Trophoblast cell (in vitro differentiated cells and primary cell): ENCODE data around the gene ZNF414.
A peak's percentile ranks its signal among the peaks of the same experiment; 100 is the strongest.

ENCODE experiments used
- DNase-seq, 2 donors: peaks; one replicate each; pipeline ENCODE4 v3.0.0-alpha.2; 2016
- H2AFZ ChIP-seq: 2 replicates; pipeline ENCODE4 v1.6.1; 2013; ENCODE audit warnings: low read length, moderate library complexity, mild to moderate bottlenecking; ENCODE audit not compliant: insufficient read depth, poor library complexity
- H2AK5ac ChIP-seq: 2 replicates; pipeline ENCODE4 v1.6.1; 2013; ENCODE audit warnings: mild to moderate bottlenecking, low read length
- H2BK120ac ChIP-seq: 2 replicates; pipeline ENCODE4 v1.6.1; 2013; ENCODE audit warnings: low read length, mild to moderate bottlenecking, moderate library complexity; ENCODE audit not compliant: insufficient read depth, poor library complexity
- H2BK12ac ChIP-seq: 2 replicates; pipeline ENCODE4 v1.6.1; 2013; ENCODE audit warnings: mild to moderate bottlenecking, low read length, moderate library complexity
- H2BK5ac ChIP-seq: 2 replicates; pipeline ENCODE4 v1.6.1; 2013; ENCODE audit warnings: low read length, low read depth, moderate library complexity, mild to moderate bottlenecking; ENCODE audit not compliant: poor library complexity
- H3K14ac ChIP-seq: 2 replicates; pipeline ENCODE4 v1.6.1; 2013; ENCODE audit warnings: mild to moderate bottlenecking, low read length
- H3K18ac ChIP-seq: 2 replicates; pipeline ENCODE4 v1.6.1; 2013; ENCODE audit warnings: mild to moderate bottlenecking, low read length
- H3K23ac ChIP-seq: 2 replicates; pipeline ENCODE4 v1.6.1; 2013; ENCODE audit warnings: low read length
- H3K27ac ChIP-seq: 2 replicates; pipeline ENCODE4 v1.5.1; 2013; ENCODE audit warnings: low read depth, mild to moderate bottlenecking, inconsistent platforms, low read length, moderate library complexity
- H3K27me3 ChIP-seq: 2 replicates; pipeline ENCODE4 v1.6.1; 2013; ENCODE audit warnings: inconsistent platforms, mild to moderate bottlenecking, low read length, moderate library complexity; ENCODE audit not compliant: insufficient read depth
- H3K36me3 ChIP-seq, 2 experiments: 1 replicate in 1 of 2; 2 replicates in 1 of 2; pipeline ENCODE4 v1.6.1; 2013; ENCODE audit warnings: low read length in 2 of 2, mild to moderate bottlenecking in 2 of 2, moderate library complexity in 1 of 2; ENCODE audit not compliant: insufficient read depth in 2 of 2, control insufficient read depth in 1 of 2
- H3K4ac ChIP-seq: 2 replicates; pipeline ENCODE4 v1.6.1; 2013; ENCODE audit warnings: low read depth, mild to moderate bottlenecking, low read length, moderate library complexity
- H3K4me1 ChIP-seq, 2 experiments: 1 replicate in 1 of 2; 2 replicates in 1 of 2; pipeline ENCODE4 v1.6.1; 2013; ENCODE audit warnings: low read length in 2 of 2, mild to moderate bottlenecking in 2 of 2, moderate library complexity in 1 of 2; ENCODE audit not compliant: insufficient read depth in 2 of 2, control insufficient read depth in 1 of 2
- H3K4me2 ChIP-seq: 2 replicates; pipeline ENCODE4 v1.6.1; 2013; ENCODE audit warnings: inconsistent platforms, mild to moderate bottlenecking, low read length, moderate library complexity
- H3K4me3 ChIP-seq: 2 replicates; pipeline ENCODE4 v1.5.1; 2013; ENCODE audit warnings: mild to moderate bottlenecking, low read depth, low read length, inconsistent platforms
- H3K79me1 ChIP-seq: one replicate; pipeline ENCODE4 v1.6.1; 2013; ENCODE audit warnings: low read length
- H3K79me2 ChIP-seq: 2 replicates; pipeline ENCODE4 v1.6.1; 2013; ENCODE audit warnings: low read length, mild to moderate bottlenecking; ENCODE audit not compliant: control insufficient read depth, insufficient read depth, poor library complexity
- H3K9ac ChIP-seq: 2 replicates; pipeline ENCODE4 v1.6.1; 2013; ENCODE audit warnings: mild to moderate bottlenecking, low read length
- H3K9me3 ChIP-seq: 2 replicates; pipeline ENCODE4 v1.6.1; 2013; ENCODE audit warnings: low read depth, mild to moderate bottlenecking, control low read depth, inconsistent platforms, low read length; ENCODE audit not compliant: insufficient read depth
- H4K12ac ChIP-seq: 2 replicates; pipeline ENCODE4 v1.6.1; 2013; ENCODE audit warnings: low read depth, mild to moderate bottlenecking, low read length, moderate library complexity
- H4K8ac ChIP-seq: 2 replicates; pipeline ENCODE4 v1.6.1; 2013; ENCODE audit warnings: low read depth, mild to moderate bottlenecking, low read length, moderate library complexity
- H4K91ac ChIP-seq: one replicate; pipeline ENCODE4 v1.6.1; 2013; ENCODE audit warnings: low read depth, mild to moderate bottlenecking, low read length, moderate library complexity
- WGBS: extraction: QIAGEN DNeasy Blood & Tissue Kit; methylation state at CpG from one replicate; pipeline ENCODE4 v1.1.7; 2013; ENCODE audit warnings: missing lambda C conversion rate; ENCODE audit not compliant: insufficient read length, insufficient coverage; ENCODE audit errors: extremely low coverage; 5-methylcytosine and 5-hydroxymethylcytosine counted together

Gene ZNF414

DNA sequence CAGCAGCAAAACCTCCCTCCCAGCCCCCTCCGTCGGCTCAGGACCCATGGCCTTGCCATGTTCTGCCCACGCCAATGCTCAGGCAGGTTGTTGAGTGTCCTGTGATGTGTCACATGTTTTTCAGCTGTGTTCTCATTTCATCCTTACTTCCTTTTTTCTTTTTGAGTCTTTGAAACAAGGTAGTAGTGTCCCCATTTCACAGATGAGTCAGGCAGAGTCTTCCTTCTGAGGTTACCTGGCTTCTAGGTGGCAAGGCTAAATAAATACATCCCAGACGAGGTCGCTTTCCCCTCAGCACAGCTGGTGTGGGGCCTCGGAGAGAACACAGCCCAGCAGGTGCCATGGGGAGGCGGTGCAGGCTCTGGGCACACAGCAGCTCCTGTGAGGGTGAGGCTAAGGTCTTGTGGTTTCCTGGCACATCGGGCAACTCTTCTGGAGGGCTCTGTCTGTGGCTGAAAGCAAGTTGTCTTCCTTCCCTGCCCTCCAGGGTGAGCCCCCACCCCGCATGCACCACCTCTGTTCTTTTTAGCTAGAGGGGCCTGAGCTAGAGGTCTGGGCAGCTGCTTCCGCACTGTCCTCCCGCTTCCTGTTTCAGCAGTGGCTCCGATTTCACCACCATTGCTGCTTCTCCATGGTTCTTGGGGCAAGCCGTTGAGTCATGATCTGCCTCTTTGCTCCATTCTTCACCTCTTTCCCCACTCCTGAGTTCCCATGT, 26.7 kb downstream of the ZNF414 start:
- H4K91ac ChIP-seq: no peak overlapping the region
- H3K14ac ChIP-seq: no peak overlapping the region
- no peak overlapping the region for H3K4me3 ChIP-seq
- H2BK5ac ChIP-seq: no peak overlapping the region
- no peak overlapping the region for H2BK12ac ChIP-seq
- no CpG with 5 or more reads among the region's 13 CpGs for WGBS
- no peak overlapping the region for H2AK5ac ChIP-seq
- DNase-seq: peak; percentile 25 to 26
- no peaks in the 10 kb centered on the region for H3K79me2 ChIP-seq
- H3K27ac ChIP-seq: no peak overlapping the region
- peaks cover 72 to 78% of the 10 kb centered on the region in 2 experiments for H3K36me3 ChIP-seq
- no peaks in the 10 kb centered on the region for H3K79me1 ChIP-seq
- H3K9me3 ChIP-seq: peaks cover 6% of the 10 kb centered on the region
- no peak overlapping the region for H3K18ac ChIP-seq
- H2AFZ ChIP-seq: no peak overlapping the region
- no peaks in the 10 kb centered on the region for H3K4me1 ChIP-seq
- no peak overlapping the region for H3K4me2 ChIP-seq
- no peaks in the 10 kb centered on the region for H3K27me3 ChIP-seq
- H4K8ac ChIP-seq: no peak overlapping the region
- no peak overlapping the region for H4K12ac ChIP-seq
- H3K23ac ChIP-seq: no peak overlapping the region
- no peak overlapping the region for H2BK120ac ChIP-seq
- no peak overlapping the region for H3K9ac ChIP-seq
- no peak overlapping the region for H3K4ac ChIP-seq

DNA sequence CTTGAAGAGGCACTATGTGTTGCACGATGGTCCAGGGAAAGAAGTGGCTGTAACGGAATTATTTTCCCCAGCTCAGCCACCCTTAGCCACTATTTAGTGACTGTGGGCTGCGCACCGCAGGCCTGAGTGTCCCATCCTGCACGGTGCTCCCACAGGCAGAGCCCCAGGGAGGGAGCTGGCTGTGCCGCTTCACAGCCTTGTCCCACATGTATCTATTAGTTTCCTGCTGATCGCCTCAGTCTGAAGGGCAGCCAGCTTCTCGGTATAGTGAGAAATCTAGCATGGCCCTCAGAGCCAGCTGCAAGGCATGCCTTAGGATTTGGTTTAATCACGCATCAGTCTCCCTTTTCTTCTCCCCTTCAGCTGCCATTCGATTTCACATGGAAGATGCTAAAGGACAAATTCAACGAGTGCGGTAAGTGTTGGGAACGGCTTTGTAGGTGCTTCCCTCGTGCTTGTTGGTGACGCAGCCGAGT, 27.3 kb downstream of the ZNF414 start:
- WGBS: no CpG with 5 or more reads among the region's 16 CpGs
- H3K14ac ChIP-seq: no peak overlapping the region
- no peaks in the 10 kb centered on the region for H3K27me3 ChIP-seq
- peaks cover 77 to 82% of the 10 kb centered on the region in 2 experiments for H3K36me3 ChIP-seq
- H3K4me3 ChIP-seq: no peak overlapping the region
- H2BK12ac ChIP-seq: no peak overlapping the region
- no peak overlapping the region for H2AFZ ChIP-seq
- no peak overlapping the region for H3K4me2 ChIP-seq
- no peak overlapping the region for H2AK5ac ChIP-seq
- no peak overlapping the region for H3K23ac ChIP-seq
- no peaks in the 10 kb centered on the region for H3K79me1 ChIP-seq
- DNase-seq: no peak
- no peak overlapping the region for H3K4ac ChIP-seq
- H4K8ac ChIP-seq: no peak overlapping the region
- no peak overlapping the region for H2BK120ac ChIP-seq
- H3K79me2 ChIP-seq: no peaks in the 10 kb centered on the region
- no peak overlapping the region for H4K12ac ChIP-seq
- H3K18ac ChIP-seq: no peak overlapping the region
- peaks cover 6% of the 10 kb centered on the region for H3K9me3 ChIP-seq
- H4K91ac ChIP-seq: no peak overlapping the region
- no peak overlapping the region for H3K27ac ChIP-seq
- no peak overlapping the region for H3K9ac ChIP-seq
- no peaks in the 10 kb centered on the region for H3K4me1 ChIP-seq
- no peak overlapping the region for H2BK5ac ChIP-seq

DNA sequence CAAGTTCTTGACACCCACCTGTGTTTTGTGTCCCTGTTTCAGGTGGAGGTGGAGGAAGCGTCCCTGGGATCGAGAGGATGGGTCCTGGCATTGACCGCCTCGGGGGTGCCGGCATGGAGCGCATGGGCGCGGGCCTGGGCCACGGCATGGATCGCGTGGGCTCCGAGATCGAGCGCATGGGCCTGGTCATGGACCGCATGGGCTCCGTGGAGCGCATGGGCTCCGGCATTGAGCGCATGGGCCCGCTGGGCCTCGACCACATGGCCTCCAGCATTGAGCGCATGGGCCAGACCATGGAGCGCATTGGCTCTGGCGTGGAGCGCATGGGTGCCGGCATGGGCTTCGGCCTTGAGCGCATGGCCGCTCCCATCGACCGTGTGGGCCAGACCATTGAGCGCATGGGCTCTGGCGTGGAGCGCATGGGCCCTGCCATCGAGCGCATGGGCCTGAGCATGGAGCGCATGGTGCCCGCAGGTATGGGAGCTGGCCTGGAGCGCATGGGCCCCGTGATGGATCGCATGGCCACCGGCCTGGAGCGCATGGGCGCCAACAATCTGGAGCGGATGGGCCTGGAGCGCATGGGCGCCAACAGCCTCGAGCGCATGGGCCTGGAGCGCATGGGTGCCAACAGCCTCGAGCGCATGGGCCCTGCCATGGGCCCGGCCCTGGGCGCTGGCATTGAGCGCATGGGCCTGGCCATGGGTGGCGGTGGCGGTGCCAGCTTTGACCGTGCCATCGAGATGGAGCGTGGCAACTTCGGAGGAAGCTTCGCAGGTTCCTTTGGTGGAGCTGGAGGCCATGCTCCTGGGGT, 28.2 kb downstream of the ZNF414 start:
- Histone ChIP-seq H2BK12ac (no peak overlapping the region), H3K9me3 (peaks cover 4% of the 10 kb centered on the region), H3K4me3 (no peak overlapping the region), H2AK5ac (no peak overlapping the region), H4K91ac (no peak overlapping the region), H2BK5ac (no peak overlapping the region), H2AFZ (no peak overlapping the region), H4K8ac (no peak overlapping the region), H3K18ac (no peak overlapping the region), H3K9ac (no peak overlapping the region), H3K79me1 (no peaks in the 10 kb centered on the region), H2BK120ac (no peak overlapping the region), H3K36me3 (peaks cover 84 to 86% of the 10 kb centered on the region in 2 experiments), H3K79me2 (peaks cover 3% of the 10 kb centered on the region), H4K12ac (no peak overlapping the region), H3K23ac (no peak overlapping the region), H3K4me2 (no peak overlapping the region), H3K27me3 (no peaks in the 10 kb centered on the region), H3K4ac (no peak overlapping the region), H3K4me1 (peaks cover 2 to 5% of the 10 kb centered on the region in 2 experiments), H3K14ac (no peak overlapping the region), H3K27ac (no peak overlapping the region)
- DNase-seq: no peak
- WGBS: no CpG with 5 or more reads among the region's 62 CpGs

DNA sequence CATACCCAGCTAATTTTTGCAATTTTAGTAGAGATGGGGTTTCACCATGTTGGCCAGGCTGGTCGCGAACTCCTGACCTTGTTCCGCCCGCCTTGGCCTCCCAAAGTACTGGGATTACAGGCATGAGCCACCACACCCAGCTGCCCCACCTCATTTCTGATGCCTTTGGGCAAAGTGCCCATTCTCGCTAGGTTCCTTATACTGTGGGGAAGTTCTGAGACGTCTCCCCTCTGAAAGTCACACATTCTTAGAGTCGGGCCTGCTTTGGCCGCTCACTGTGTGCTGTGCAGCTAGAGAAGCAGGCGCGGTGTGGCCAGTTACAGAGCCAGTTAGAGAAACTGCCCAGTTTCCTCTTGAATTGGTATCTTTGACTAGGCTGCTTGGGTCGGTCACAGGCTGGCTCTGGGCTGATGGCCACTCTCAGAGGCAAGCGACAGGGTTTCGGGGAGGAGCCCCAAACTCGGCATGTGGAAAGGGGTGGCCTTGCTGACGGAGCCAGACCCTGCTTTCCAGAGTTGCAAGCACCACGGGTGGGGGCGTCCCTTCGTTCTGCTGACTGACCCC, 29.6 kb downstream of the ZNF414 start:
- no peak overlapping the region for H4K8ac ChIP-seq
- peaks cover 77 to 81% of the 10 kb centered on the region in 2 experiments for H3K36me3 ChIP-seq
- H3K18ac ChIP-seq: no peak overlapping the region
- H2BK120ac ChIP-seq: no peak overlapping the region
- peaks cover 3% of the 10 kb centered on the region for H3K79me2 ChIP-seq
- peak in 1 of 2 donors; percentile 24 for DNase-seq
- H2BK5ac ChIP-seq: no peak overlapping the region
- H2AFZ ChIP-seq: no peak overlapping the region
- no peaks in the 10 kb centered on the region for H3K27me3 ChIP-seq
- H3K4ac ChIP-seq: no peak overlapping the region
- peaks cover 4% of the 10 kb centered on the region for H3K9me3 ChIP-seq
- H3K14ac ChIP-seq: no peak overlapping the region
- peaks cover 2 to 5% of the 10 kb centered on the region in 2 experiments for H3K4me1 ChIP-seq
- H2AK5ac ChIP-seq: no peak overlapping the region
- no peak overlapping the region for H4K12ac ChIP-seq
- no peaks in the 10 kb centered on the region for H3K79me1 ChIP-seq
- no CpG with 5 or more reads among the region's 18 CpGs for WGBS
- H3K23ac ChIP-seq: no peak overlapping the region
- H4K91ac ChIP-seq: no peak overlapping the region
- no peak overlapping the region for H3K4me2 ChIP-seq
- H2BK12ac ChIP-seq: no peak overlapping the region
- H3K4me3 ChIP-seq: no peak overlapping the region
- H3K9ac ChIP-seq: no peak overlapping the region
- no peak overlapping the region for H3K27ac ChIP-seq
